BE2C (cell line): ENCODE results near the gene KRTAP13-1. TPM values are rescaled to one million over a fixed set of nuclear protein-coding genes. Genes with fewer than 3 reads are reported as not detected.

ENCODE experiments used
- DNase-seq: peaks from one replicate; pipeline ENCODE4 v3.0.0-alpha.2; 2020
- H3K27me3 ChIP-seq: fragments of 250-450 bp; sonication (Bioruptor Pico); 2 replicates; pipeline ENCODE4 v1.5.1; 2020; ENCODE audit warnings: mild to moderate bottlenecking
- H3K36me3 ChIP-seq: fragments of 250-450 bp; sonication (Bioruptor Pico); 2 replicates; pipeline ENCODE4 v1.5.1; 2020; ENCODE audit warnings: mild to moderate bottlenecking
- H3K4me1 ChIP-seq: fragments of 250-450 bp; sonication (Bioruptor Pico); 2 replicates; pipeline ENCODE4 v1.5.1; 2020
- H3K4me3 ChIP-seq: 2 replicates; pipeline ENCODE4 v1.5.1; 2011; ENCODE audit warnings: low read depth, low read length
- H3K9me3 ChIP-seq: fragments of 250-450 bp; sonication (Bioruptor Pico); 2 replicates; pipeline ENCODE4 v1.5.1; 2020
- CTCF ChIP-seq: IDR thresholded peaks from 2 replicates; pipeline ENCODE4 v1.5.1; 2012; ENCODE audit warnings: mild to moderate bottlenecking, low read depth, low read length
- polyA plus RNA-seq: library from polyadenylated mRNA; unstranded; fragments of >200 nt; gene quantifications from one replicate; pipeline ENCODE4 v1.2.1, GENCODE V29; 2012; ENCODE audit warnings: low read depth, missing spikeins; ENCODE audit not compliant: insufficient read length, insufficient read depth

Gene KRTAP13-1
- polyA plus RNA-seq, result not detected

DNA sequence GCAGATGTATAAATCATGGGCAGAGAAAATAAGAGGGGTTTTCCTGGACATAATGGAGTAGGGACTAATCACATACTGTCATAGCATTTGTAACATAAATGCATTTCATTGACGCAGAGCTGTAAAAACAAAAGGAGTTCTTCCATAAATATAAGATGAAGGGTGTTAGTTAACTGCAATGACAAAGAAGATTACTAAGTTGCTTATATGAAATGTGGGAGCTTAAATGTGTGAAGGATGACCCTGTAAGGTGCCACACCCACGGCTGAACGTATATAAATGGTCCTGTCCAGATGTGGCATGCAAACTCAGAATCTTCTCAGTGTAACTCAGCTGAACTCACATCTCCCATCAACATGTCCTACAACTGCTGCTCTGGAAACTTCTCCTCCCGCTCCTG is at the start of gene KRTAP13-1:
Gene KRTAP13-1, plus strand, starts transcription at position 301 of the 400 bp plus-strand sequence. Its CDS starts 56 bp downstream, at position 357.
- H3K9me3 ChIP-seq, result no peaks in the 10 kb centered on the region
- no peaks in the 10 kb centered on the region for H3K4me1 ChIP-seq
- H3K36me3 ChIP-seq, result no peaks in the 10 kb centered on the region
- H3K27me3 ChIP-seq, result no peaks in the 10 kb centered on the region
- no peak within 1 kb of the TSS for H3K4me3 ChIP-seq
- TF ChIP-seq CTCF, result no peak
- no peak for DNase-seq

GRCh38 chr21:30348506-30348905 is 47.3 kb upstream of the KRTAP13-1 start, which contains the start of gene KRTAP23-1:
TSS of gene KRTAP23-1 (minus strand) at chr21:30348606. CDS start at chr21:30348606, 0 bp downstream.
- no peaks in the 10 kb centered on the region for H3K9me3 ChIP-seq
- H3K4me1 ChIP-seq, result no peaks in the 10 kb centered on the region
- no peaks in the 10 kb centered on the region for H3K27me3 ChIP-seq
- H3K36me3 ChIP-seq, result no peaks in the 10 kb centered on the region
- no peak for DNase-seq
- TF ChIP-seq CTCF, result no peak
- H3K4me3 ChIP-seq, result no peak within 1 kb of the TSS

DNA sequence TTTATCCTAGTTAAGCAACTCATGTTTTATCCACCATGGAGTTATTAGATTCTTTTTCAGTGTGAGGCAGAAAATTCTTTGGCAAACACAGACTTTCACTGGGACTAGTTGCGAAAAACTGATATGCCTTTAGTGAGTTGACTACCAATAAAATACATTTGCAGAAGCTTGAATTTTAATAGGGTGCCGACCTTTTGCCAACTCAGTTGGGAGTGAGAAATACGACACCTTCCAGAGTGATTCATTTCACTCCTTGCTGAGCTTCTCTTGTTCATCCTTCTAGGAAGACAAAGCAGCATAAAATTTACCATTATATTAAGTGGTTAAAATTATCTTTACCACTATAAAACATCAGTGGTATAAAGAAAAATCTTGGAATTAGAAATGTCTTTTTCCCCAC is 46.3 kb upstream of the KRTAP13-1 start:
- H3K9me3 ChIP-seq, result no peaks in the 10 kb centered on the region
- no peak overlapping the region for H3K4me3 ChIP-seq
- TF ChIP-seq CTCF, result no peak
- DNase-seq, result no peak
- H3K27me3 ChIP-seq, result no peaks in the 10 kb centered on the region
- no peaks in the 10 kb centered on the region for H3K4me1 ChIP-seq
- no peaks in the 10 kb centered on the region for H3K36me3 ChIP-seq

DNA sequence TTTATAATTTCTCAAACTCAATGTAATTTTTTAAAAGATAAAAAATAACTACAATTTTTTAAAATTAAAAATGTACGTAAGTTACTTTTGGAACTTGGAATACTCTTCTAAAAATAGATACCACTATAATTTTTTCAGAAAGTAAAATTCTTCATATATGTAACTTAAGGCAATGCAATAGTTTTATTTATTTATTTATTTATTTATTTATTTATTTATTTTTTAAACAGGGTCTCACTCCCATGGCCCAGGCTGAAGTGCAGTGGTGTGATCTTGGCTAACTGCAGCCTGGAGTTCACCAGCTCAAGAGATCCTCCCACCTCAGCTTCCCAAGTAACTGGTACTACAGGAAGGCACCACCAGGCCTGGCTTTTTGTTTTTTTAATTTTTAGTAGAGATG is 44.3 kb upstream of the KRTAP13-1 start:
- TF ChIP-seq CTCF, result no peak
- H3K9me3 ChIP-seq, result no peaks in the 10 kb centered on the region
- H3K4me3 ChIP-seq, result no peak overlapping the region
- no peaks in the 10 kb centered on the region for H3K36me3 ChIP-seq
- DNase-seq, result no peak
- H3K4me1 ChIP-seq, result no peaks in the 10 kb centered on the region
- no peaks in the 10 kb centered on the region for H3K27me3 ChIP-seq

- H3K4me1 ChIP-seq, result no peaks in the 10 kb centered on the region
- no peaks in the 10 kb centered on the region for H3K9me3 ChIP-seq
- H3K4me3 ChIP-seq, result no peak overlapping the region
- TF ChIP-seq CTCF, result no peak
- no peaks in the 10 kb centered on the region for H3K27me3 ChIP-seq
- no peak for DNase-seq
- H3K36me3 ChIP-seq, result no peaks in the 10 kb centered on the region
Measured at GRCh38 chr21:30354308-30355005, 41.4 kb upstream of the KRTAP13-1 start.

DNA sequence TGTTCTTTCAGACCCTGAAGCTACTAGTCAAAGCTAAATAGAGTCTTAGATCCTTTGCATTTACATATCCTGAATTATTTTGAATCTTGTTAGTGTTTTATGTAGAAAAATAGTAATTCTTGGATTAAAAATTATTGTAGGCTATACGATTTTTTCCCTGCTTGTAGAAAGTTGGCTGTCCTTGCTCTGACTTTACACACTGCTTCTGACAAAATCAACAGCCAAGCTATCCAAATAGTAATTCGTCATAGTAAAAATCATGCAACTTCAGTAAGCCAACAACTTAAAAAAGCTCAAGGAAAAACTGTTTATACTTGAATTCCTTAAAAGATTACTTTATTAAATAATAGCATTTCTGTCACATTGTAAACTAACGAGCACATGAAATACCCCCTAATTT is 39.9 kb upstream of the KRTAP13-1 start:
- no peak overlapping the region for H3K4me3 ChIP-seq
- no peaks in the 10 kb centered on the region for H3K36me3 ChIP-seq
- no peak for DNase-seq
- no peaks in the 10 kb centered on the region for H3K9me3 ChIP-seq
- no peaks in the 10 kb centered on the region for H3K4me1 ChIP-seq
- no peak for TF ChIP-seq CTCF
- no peaks in the 10 kb centered on the region for H3K27me3 ChIP-seq
